Glutamatergic neuron (in vitro differentiated cells): ENCODE measurements around the gene MPHOSPH8. TPM values are rescaled to one million over a fixed set of nuclear protein-coding genes. Genes with fewer than 3 reads are reported as not detected.

Experiments
- DNase-seq: peaks from one replicate; pipeline ENCODE4 v3.0.0; 2022
- H3K27ac Mint-ChIP-seq: one replicate; pipeline ENCODE4 v1.8.0; 2020; ENCODE audit warnings: mild to moderate bottlenecking, mixed read lengths, inconsistent platforms; ENCODE audit not compliant: unreplicated experiment
- H3K27me3 Mint-ChIP-seq: one replicate; pipeline ENCODE4 v1.8.0; 2020; ENCODE audit warnings: mild to moderate bottlenecking, moderate library complexity, mixed read lengths, inconsistent platforms; ENCODE audit not compliant: unreplicated experiment
- H3K36me3 Mint-ChIP-seq: one replicate; pipeline ENCODE4 v1.8.0; 2020; ENCODE audit warnings: mild to moderate bottlenecking, mixed read lengths, inconsistent platforms; ENCODE audit not compliant: unreplicated experiment
- H3K4me1 Mint-ChIP-seq: one replicate; pipeline ENCODE4 v1.8.0; 2020; ENCODE audit warnings: mild to moderate bottlenecking, low read depth, mixed read lengths, inconsistent platforms; ENCODE audit not compliant: unreplicated experiment
- H3K4me3 Mint-ChIP-seq: one replicate; pipeline ENCODE4 v1.8.0; 2020; ENCODE audit warnings: mild to moderate bottlenecking, mixed read lengths, inconsistent platforms; ENCODE audit not compliant: unreplicated experiment
- H3K9me3 Mint-ChIP-seq: one replicate; pipeline ENCODE4 v1.8.0; 2020; ENCODE audit warnings: mild to moderate bottlenecking, moderate library complexity, mixed read lengths, inconsistent platforms; ENCODE audit not compliant: unreplicated experiment
- total RNA-seq: library from RNA; stranded (reverse); fragmentation: NEBNext Ultra II Directional; extraction: Animal tissue kit (Norgen Biotek cat#: 25700); gene quantifications from one replicate; pipeline ENCODE4 v1.2.1, GENCODE V29; 2021; ENCODE audit not compliant: unreplicated experiment
- TF ChIP-seq, protein P1 (sequence below): fragments of 200-600 bp; sonication (generic); IDR thresholded peaks from one replicate; pipeline ENCODE4 v1.5.0; 2021; ENCODE audit not compliant: partially characterized antibody, unreplicated experiment

MPHOSPH8 gene
- total RNA-seq, 1 donor from 2014 or later: 31.8 TPM

GRCh38 chr13:19590423-19590822 lies 43.0 kb upstream of the MPHOSPH8 start:
- H3K9me3 Mint-ChIP-seq: peaks cover 3% of the 10 kb centered on the region
- no peak for DNase-seq

GRCh38 chr13:19591864-19592263 lies 41.6 kb upstream of the MPHOSPH8 start:
- no peaks in the 10 kb centered on the region for H3K4me1 Mint-ChIP-seq
- H3K27ac Mint-ChIP-seq: no peak overlapping the region
- H3K9me3 Mint-ChIP-seq: peaks cover 3% of the 10 kb centered on the region
- H3K36me3 Mint-ChIP-seq: no peaks in the 10 kb centered on the region
- DNase-seq: no peak
- peaks cover 3% of the 10 kb centered on the region for H3K27me3 Mint-ChIP-seq
- TF ChIP-seq, protein P1, sequence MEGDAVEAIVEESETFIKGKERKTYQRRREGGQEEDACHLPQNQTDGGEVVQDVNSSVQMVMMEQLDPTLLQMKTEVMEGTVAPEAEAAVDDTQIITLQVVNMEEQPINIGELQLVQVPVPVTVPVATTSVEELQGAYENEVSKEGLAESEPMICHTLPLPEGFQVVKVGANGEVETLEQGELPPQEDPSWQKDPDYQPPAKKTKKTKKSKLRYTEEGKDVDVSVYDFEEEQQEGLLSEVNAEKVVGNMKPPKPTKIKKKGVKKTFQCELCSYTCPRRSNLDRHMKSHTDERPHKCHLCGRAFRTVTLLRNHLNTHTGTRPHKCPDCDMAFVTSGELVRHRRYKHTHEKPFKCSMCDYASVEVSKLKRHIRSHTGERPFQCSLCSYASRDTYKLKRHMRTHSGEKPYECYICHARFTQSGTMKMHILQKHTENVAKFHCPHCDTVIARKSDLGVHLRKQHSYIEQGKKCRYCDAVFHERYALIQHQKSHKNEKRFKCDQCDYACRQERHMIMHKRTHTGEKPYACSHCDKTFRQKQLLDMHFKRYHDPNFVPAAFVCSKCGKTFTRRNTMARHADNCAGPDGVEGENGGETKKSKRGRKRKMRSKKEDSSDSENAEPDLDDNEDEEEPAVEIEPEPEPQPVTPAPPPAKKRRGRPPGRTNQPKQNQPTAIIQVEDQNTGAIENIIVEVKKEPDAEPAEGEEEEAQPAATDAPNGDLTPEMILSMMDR: no peak
- H3K4me3 Mint-ChIP-seq: no peak overlapping the region

More at GRCh38 chr13:19590423-19590822, 43.0 kb upstream of the MPHOSPH8 start:
- Mint-ChIP-seq H3K4me1 (no peaks in the 10 kb centered on the region), H3K36me3 (no peaks in the 10 kb centered on the region), H3K4me3 (no peak overlapping the region), H3K27me3 (peaks cover 3% of the 10 kb centered on the region), H3K27ac (no peak overlapping the region)
- TF ChIP-seq, protein P1: no peak

- Mint-ChIP-seq H3K27ac (no peak overlapping the region), H3K27me3 (peaks cover 3% of the 10 kb centered on the region), H3K4me1 (no peaks in the 10 kb centered on the region), H3K9me3 (peaks cover 3% of the 10 kb centered on the region), H3K36me3 (no peaks in the 10 kb centered on the region), H3K4me3 (no peak overlapping the region)
- no peak for DNase-seq
- TF ChIP-seq, protein P1: no peak
These were observed 40.7 kb upstream of the MPHOSPH8 start for GRCh38 chr13:19592657-19593180.

DNA sequence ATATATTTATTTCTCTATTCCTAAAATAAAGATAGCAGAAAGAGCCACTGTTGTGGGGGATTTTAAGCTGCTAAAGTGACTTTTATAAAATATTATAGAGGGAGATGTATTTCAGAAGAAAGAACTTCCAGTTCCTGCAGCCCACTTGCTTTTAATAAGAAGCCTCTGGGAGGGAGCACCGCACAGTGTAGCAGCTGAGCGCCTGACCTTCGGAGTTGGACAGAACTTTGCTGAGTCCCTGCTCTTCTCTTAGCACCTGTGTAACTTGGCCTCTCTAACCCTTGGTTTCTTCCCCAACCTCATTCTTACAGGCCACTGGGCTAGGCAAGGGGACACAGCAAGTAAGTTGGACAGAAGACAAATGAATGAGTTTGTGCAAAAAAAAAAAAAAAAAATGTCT lies 37.4 kb upstream of the MPHOSPH8 start:
- TF ChIP-seq, protein P1: no peak
- peaks cover 2% of the 10 kb centered on the region for H3K4me1 Mint-ChIP-seq
- no peak for DNase-seq
- no peak overlapping the region for H3K4me3 Mint-ChIP-seq
- H3K36me3 Mint-ChIP-seq: no peaks in the 10 kb centered on the region
- no peak overlapping the region for H3K27ac Mint-ChIP-seq
- H3K9me3 Mint-ChIP-seq: peaks cover 3% of the 10 kb centered on the region
- H3K27me3 Mint-ChIP-seq: peaks cover 5% of the 10 kb centered on the region

DNA sequence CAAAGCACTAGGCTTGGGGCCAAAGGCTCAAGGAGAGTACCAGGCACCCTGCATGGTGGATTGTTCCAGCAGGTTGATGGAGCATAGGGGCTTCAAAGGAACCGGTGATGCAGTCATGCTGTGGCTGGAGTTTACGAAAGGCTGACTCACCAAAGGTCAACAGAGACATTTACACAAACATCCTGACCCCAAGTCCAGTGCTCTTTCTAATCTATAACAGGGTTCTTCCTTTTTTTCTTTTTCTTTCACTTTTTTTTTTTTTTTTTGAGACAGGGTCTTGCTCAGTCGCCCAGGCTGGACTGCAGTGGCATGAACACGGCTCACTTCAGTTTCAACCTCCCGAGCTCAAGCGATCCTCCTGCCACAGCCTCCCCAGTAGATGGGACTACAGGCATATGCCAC lies 36.5 kb upstream of the MPHOSPH8 start:
- peaks cover 2% of the 10 kb centered on the region for H3K4me1 Mint-ChIP-seq
- no peaks in the 10 kb centered on the region for H3K9me3 Mint-ChIP-seq
- no peak overlapping the region for H3K27ac Mint-ChIP-seq
- peaks cover 2% of the 10 kb centered on the region for H3K27me3 Mint-ChIP-seq
- no peak for DNase-seq
- H3K4me3 Mint-ChIP-seq: no peak overlapping the region
- TF ChIP-seq, protein P1: no peak
- H3K36me3 Mint-ChIP-seq: no peaks in the 10 kb centered on the region
